Lower leg skin (tissue), 3 donors: ENCODE results near the gene PAX7.

ENCODE experiments used
- CTCF ChIP-seq, 3 donors: fragments of 450-650 bp; IDR thresholded peaks; one replicate each; pipeline ENCODE4 v1.5.1; 2016; ENCODE audit warnings: antibody characterized with exemption in 3 of 3, mild to moderate bottlenecking in 3 of 3, moderate library complexity in 2 of 3
- POLR2A ChIP-seq, 2 donors: fragments of 450-650 bp; IDR thresholded peaks; one replicate each; pipeline ENCODE4 v1.6.1; 2016 to 2017; ENCODE audit warnings: antibody characterized with exemption in 2 of 2, mild to moderate bottlenecking in 1 of 2, moderate library complexity in 1 of 2

- TF ChIP-seq CTCF (IDR thresholded peaks at IDR 0.05) (no peak), POLR2A (IDR thresholded peaks at IDR 0.05) (no peak)
These were observed 36.7 kb downstream of the PAX7 start for GRCh38 chr1:18667333-18667732.
